Measurements from ENCODE around the gene RIF1. TPM values are rescaled to one million over a fixed set of nuclear protein-coding genes. Genes with fewer than 3 reads are reported as not detected.

RIF1 gene
- total RNA-seq, 1 donor from 2014 or later, result 28.6 TPM

GRCh38 chr2:151395509-151396374 lies 14.0 kb upstream of the RIF1 start:
- no peak for TF ChIP-seq CTCF (conservative IDR thresholded peaks at IDR 0.05; ENCODE audit: low read depth, low read length)
- no peak overlapping the region for H3K4me3 ChIP-seq (ENCODE audit: low read depth, low read length)
- DNase-seq (ENCODE audit: low read depth), result no peak

- no peak for DNase-seq (ENCODE audit: low read depth)
- TF ChIP-seq CTCF (conservative IDR thresholded peaks at IDR 0.05; ENCODE audit: low read depth, low read length), result no peak
- H3K4me3 ChIP-seq (ENCODE audit: low read depth, low read length), result no peak overlapping the region
Measured at GRCh38 chr2:151399981-151400380, 9.7 kb upstream of the RIF1 start.

- no peak overlapping the region for H3K4me3 ChIP-seq (ENCODE audit: low read depth, low read length)
- no peak for DNase-seq (ENCODE audit: low read depth)
- TF ChIP-seq CTCF (conservative IDR thresholded peaks at IDR 0.05; ENCODE audit: low read depth, low read length), result no peak
Measured at GRCh38 chr2:151401149-151401548, 8.6 kb upstream of the RIF1 start.

- no peak for DNase-seq (ENCODE audit: low read depth)
- no peak for TF ChIP-seq CTCF (conservative IDR thresholded peaks at IDR 0.05; ENCODE audit: low read depth, low read length)
- no peak overlapping the region for H3K4me3 ChIP-seq (ENCODE audit: low read depth, low read length)
Measured at GRCh38 chr2:151403914-151404313, 5.8 kb upstream of the RIF1 start.

GRCh38 chr2:151405376-151405775 lies 4.3 kb upstream of the RIF1 start:
- no peak overlapping the region for H3K4me3 ChIP-seq (ENCODE audit: low read depth, low read length)
- no peak for DNase-seq (ENCODE audit: low read depth)
- TF ChIP-seq CTCF (conservative IDR thresholded peaks at IDR 0.05; ENCODE audit: low read depth, low read length), result no peak

GRCh38 chr2:151407281-151407680 lies 2.4 kb upstream of the RIF1 start:
- H3K4me3 ChIP-seq (ENCODE audit: low read depth, low read length), result no peak overlapping the region
- no peak for DNase-seq (ENCODE audit: low read depth)
- no peak for TF ChIP-seq CTCF (conservative IDR thresholded peaks at IDR 0.05; ENCODE audit: low read depth, low read length)
